ENCODE measurements around the gene PDLIM3.

GRCh38 chr4:185522451-185522850 lies 12.9 kb downstream of the PDLIM3 start:
- TF ChIP-seq ZBTB11 (tag by site-specific recombination; conservative IDR thresholded peaks at IDR 0.05; ENCODE audit: low read depth) = no peak
- no peak for TF ChIP-seq ZNF26 (tag by site-specific recombination; IDR thresholded peaks at IDR 0.05)
- no peak for TF ChIP-seq CTCF (tag by site-specific recombination; IDR thresholded peaks at IDR 0.05)
- no peak for TF ChIP-seq ZBTB26 (tag by site-specific recombination; optimal IDR thresholded peaks at IDR 0.05)
- no peak for TF ChIP-seq TRIM28 (IDR thresholded peaks at IDR 0.05; ENCODE audit: borderline replicate concordance, low read length)
- no peak for TF ChIP-seq ZNF639 (tag by site-specific recombination; IDR thresholded peaks at IDR 0.05)

All from HEK293 (cell line).